ENCODE data around the gene LEP.
"Not testable (repeated sequence)": the region's sequence is repeated elsewhere in the genome, so short reads cannot be mapped to it uniquely, and the experiment has no call there.

LEP gene

DNA sequence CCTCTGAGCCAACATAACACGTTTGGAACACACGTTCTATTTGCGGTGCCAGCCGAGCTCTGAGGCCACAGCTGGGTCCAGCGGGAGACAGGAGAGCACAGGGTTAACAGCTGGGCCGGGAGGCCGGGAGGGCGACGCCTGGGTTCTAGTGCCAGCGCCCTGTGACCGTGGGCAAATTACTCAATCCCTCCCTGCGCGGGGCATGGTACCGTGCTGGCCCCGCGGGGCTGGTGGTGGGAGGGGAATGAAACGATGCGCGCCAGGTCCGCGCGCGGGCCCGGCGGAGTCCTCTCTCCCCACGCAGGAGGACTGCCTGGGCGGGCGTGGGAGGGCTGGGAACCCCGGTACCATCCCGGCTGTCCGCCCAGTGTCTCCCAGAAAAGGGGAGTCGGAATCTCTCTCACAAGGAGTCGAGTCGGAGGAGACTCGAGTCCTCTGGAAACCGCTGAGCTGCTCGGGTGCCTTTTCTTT, 30.4 kb downstream of the LEP start:
- FAIRE-seq (no peak), DNase-seq (ENCODE audit: low spot score) (no peak)

DNA sequence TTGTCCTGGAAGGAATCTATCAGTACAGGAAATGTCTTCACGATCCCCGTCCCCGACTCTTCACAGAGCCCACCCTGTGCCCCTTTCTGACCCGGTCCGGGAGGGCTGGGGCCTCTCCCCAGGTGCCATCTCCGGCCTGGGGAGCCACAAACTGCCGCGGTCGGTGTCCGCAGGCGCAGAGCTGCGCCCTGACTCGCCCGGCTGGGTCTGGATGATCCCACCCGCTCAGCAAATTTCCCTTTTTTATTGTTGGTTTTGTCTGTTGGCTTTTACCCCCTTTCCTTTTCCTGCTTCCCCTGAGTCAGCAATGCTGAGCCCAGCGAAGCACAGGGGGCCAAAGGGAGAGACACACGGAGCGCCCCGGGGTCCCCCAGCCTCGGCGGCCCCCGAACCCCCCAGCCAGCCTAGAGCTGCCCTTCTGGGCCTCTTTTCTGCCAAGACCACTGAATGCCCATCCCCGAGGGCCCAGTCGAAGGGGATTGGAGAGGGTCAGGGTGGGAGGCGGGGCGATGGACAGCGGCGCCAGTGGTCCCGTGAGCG, 30.9 kb downstream of the LEP start:
- FAIRE-seq = no peak
- DNase-seq (ENCODE audit: low spot score) = no peak

GRCh38 chr7:128274246-128274883, 33.3 kb downstream of the LEP start:
- no peak for FAIRE-seq
- DNase-seq (ENCODE audit: low spot score) = no peak

GRCh38 chr7:128274884-128275603, 34.0 kb downstream of the LEP start:
- DNase-seq (ENCODE audit: low spot score) (no peak), FAIRE-seq (no peak)

DNA sequence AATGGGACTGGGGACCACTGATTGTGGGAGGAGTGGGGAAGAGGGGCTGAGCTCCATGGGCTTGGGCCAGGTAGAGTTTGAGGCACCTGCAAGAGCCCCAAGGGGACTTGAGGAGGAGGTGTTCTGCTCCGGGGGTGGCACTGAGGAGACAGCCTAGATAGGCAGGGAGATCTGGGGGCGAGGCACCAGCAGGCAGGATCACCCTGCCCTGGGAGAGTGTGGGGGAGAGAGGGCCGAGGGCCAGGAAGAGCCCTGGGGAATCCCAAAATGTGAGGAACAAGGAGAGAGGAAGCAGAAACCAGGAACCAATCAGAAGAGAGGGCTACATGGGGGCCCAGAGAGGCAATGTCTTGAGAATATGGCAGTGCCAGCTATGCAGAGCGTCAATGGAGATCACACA, 34.6 kb downstream of the LEP start:
- FAIRE-seq (no peak), DNase-seq (ENCODE audit: low spot score) (no peak)

DNA sequence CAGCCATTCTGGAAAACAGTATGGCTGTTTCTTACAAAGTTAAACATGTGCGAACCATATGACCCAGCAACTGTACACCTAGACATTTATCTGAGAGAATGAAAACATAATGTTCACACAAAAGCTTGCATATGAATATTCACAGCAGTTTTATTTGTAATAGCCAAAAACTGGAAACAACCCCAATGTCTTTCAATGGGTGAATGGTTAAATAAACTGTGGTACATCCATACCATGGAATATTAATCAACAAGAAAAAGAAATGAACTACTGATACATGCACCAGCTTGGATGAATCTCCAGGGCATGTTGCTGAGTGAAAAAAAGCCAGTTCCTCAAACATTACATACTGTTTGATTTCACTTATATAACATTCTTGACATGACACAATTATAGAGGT, 37.3 kb downstream of the LEP start:
- FAIRE-seq (no peak), DNase-seq (ENCODE audit: low spot score) (no peak)

- DNase-seq (ENCODE audit: low spot score) = no peak
- no peak for FAIRE-seq
Measured at GRCh38 chr7:128279124-128279713, 38.1 kb downstream of the LEP start.

DNA sequence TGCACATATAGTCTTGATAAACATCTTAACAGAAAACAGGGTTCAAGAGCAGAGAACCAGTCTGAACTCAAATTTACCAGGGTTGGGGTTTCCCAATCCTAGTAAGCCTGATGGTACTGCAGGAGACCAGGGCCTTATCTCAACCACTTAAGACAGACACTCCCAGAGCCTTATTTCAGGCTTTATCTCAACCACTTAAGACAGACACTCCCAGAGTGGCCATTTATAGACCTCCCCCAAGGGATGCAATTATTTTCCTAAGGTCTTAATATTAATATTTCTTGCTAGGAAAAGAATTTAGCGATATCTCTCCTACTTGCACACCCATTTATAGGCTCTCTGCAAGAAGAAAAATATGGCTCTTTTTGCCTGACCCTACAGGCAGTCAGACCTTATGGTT, 39.4 kb downstream of the LEP start:
- DNase-seq (ENCODE audit: low spot score); FAIRE-seq: not testable (repeated sequence)

GRCh38 chr7:128281605-128282380, 40.7 kb downstream of the LEP start:
- DNase-seq (ENCODE audit: low spot score) (no peak), FAIRE-seq (no peak)

DNA sequence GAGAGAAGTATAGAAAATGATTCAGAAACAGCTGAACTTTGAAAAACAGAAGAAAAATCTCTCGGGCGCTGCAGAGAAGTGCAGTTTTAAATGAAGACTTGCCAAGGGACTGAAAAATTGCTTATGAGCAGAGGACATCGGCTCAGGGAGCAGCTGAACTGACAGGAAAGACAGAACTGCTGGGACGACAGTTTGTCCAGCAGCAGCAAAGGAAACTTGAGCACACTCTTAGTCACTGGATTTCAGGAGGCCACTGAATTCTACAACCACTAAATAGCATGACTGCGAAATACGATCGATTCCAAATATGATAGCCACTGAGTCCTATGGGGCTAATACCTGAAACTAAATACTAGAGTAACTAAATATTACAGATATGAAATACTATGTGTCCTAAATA, 43.0 kb downstream of the LEP start:
- FAIRE-seq (no peak), DNase-seq (ENCODE audit: low spot score) (no peak)

- DNase-seq (ENCODE audit: low spot score) (no peak), FAIRE-seq (no peak)
Measured at GRCh38 chr7:128287556-128287955, 46.5 kb downstream of the LEP start.

- not testable (repeated sequence) for FAIRE-seq; DNase-seq (ENCODE audit: low spot score)
Measured at GRCh38 chr7:128298004-128298403, 56.9 kb downstream of the LEP start.

GRCh38 chr7:128299109-128299607, 58.1 kb downstream of the LEP start:
- FAIRE-seq (no peak), DNase-seq (ENCODE audit: low spot score) (no peak)

GRCh38 chr7:128302139-128302538, 61.1 kb downstream of the LEP start:
- DNase-seq (ENCODE audit: low spot score) (no peak), FAIRE-seq (no peak)

DNA sequence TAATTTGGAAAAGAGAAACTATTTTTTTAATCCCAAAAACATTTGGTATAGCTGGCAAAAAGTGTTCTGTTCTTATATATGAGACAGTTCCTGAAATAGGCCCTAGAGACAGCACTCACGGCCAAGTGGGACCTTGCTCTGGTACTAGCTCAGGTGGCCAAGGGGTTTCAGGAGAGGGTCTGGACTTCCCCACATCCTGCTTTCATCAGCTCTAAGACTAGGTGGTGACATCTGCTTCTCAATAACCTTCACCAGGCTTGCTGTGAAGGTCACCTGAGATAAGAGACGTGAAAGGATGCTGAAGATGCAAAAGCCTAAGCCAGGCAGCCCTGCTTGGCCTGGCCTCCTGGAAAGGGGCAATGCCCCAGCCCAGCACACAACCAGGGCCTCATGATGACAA, 62.1 kb downstream of the LEP start:
- no peak for FAIRE-seq
- DNase-seq (ENCODE audit: low spot score) = no peak

DNA sequence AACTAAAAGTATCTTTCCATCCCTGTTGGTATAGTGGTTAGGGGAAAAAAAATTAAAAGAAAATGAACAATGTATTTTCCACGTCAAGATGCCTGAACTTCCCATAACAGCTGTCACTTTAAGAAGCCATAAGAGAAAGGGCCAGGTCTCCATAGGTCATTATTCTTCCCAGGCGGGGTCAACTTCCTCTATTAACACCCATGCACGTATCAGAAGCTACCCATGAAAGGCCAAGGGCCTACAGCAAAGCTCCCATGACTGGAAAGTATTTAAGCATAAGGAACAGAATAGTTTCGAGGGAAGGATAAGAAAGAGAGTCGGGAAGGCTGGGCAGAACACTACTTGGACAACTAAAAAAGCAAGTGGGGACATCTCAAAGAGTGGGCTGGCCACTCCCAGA, 62.6 kb downstream of the LEP start:
- FAIRE-seq (no peak), DNase-seq (ENCODE audit: low spot score) (no peak)

GRCh38 chr7:128304212-128304611, 63.1 kb downstream of the LEP start:
- DNase-seq (ENCODE audit: low spot score) = no peak
- FAIRE-seq = no peak

- DNase-seq (ENCODE audit: low spot score) (no peak), FAIRE-seq (no peak)
Measured at GRCh38 chr7:128307061-128307460, 66.0 kb downstream of the LEP start.

Data from RCC 7860 (cell line).